Endothelial cell of umbilical vein (primary cell): ENCODE results near the gene MC3R. TPM values are rescaled to one million over a fixed set of nuclear protein-coding genes. Genes with fewer than 3 reads are reported as not detected.

Source experiments
- BruUV-seq: library from RNA; stranded (reverse); fragments of 400-500 nt; replicated peaks from 2 replicates; lab custom pipeline; 2021; lab: Mats Ljungman, UMichigan
- CTCF ChIA-PET: fragments of 300-600, 350-600 bp; sonication (Branson Sonifier 250); formaldehyde crosslinking; loops from one replicate; lab custom pipeline; 2021; ENCODE audit warnings: antibody characterized with exemption, inconsistent platforms; lab: Charles Lee
- POLR2A ChIA-PET: fragments of 300-600, 350-600 bp; sonication (Branson Sonifier 250); formaldehyde crosslinking; loops from one replicate; lab custom pipeline; 2021; ENCODE audit warnings: antibody characterized with exemption, inconsistent platforms; lab: Charles Lee
- DNase-seq: peaks from one replicate; pipeline ENCODE4 v3.0.0-alpha.2; 2011; ENCODE audit warnings: low read depth, low spot score
- FAIRE-seq: peaks from 2 replicates; lab custom pipeline; 2011; peaks lifted over from hg19 to GRCh38; lab: Jason Lieb, UNC
- H2AFZ ChIP-seq: 2 replicates; pipeline ENCODE4 v1.6.0; 2012; ENCODE audit warnings: low read depth, low read length, control low read depth, inconsistent platforms
- H3K27ac ChIP-seq: 2 replicates; pipeline ENCODE4 v1.5.1; 2011; ENCODE audit warnings: low read depth, mild to moderate bottlenecking, control low read depth, low read length, moderate library complexity; ENCODE audit not compliant: insufficient read depth
- H3K27me3 ChIP-seq, 2 experiments: 2 replicates each; pipeline versions ENCODE4 v1.6.0 to v1.6.1; 2011; ENCODE audit warnings: low read length in 2 of 2, mixed read lengths in 1 of 2; ENCODE audit not compliant: control insufficient read depth in 2 of 2, insufficient read depth in 2 of 2
- H3K36me3 ChIP-seq, 2 experiments: 2 replicates in 1 of 2; 3 replicates in 1 of 2; pipeline ENCODE4 v1.5.1; 2011; ENCODE audit warnings: low read length in 2 of 2, mild to moderate bottlenecking in 1 of 2, moderate library complexity in 1 of 2; ENCODE audit not compliant: control insufficient read depth in 2 of 2, insufficient read depth in 2 of 2; ENCODE audit errors: extremely low read depth in 1 of 2
- H3K4me1 ChIP-seq: 3 replicates; pipeline ENCODE4 v1.5.1; 2011; ENCODE audit warnings: mild to moderate bottlenecking, low read length; ENCODE audit not compliant: control insufficient read depth, insufficient read depth; ENCODE audit errors: extremely low read depth
- H3K4me2 ChIP-seq: 2 replicates; pipeline ENCODE4 v1.6.1; 2011; ENCODE audit warnings: low read length, control low read depth, mixed read lengths; ENCODE audit not compliant: insufficient read depth
- H3K4me3 ChIP-seq, 3 experiments: fragments of 200-600 bp in 1 of 3; sonication (generic), shearing (Covaris generic) in 1 of 3; replicated peaks in 1 of 3; 2 replicates each; pipeline ENCODE4 v1.5.1; 2011 to 2016; ENCODE audit warnings: control low read depth in 3 of 3, low read length in 3 of 3, mild to moderate bottlenecking in 2 of 3, inconsistent platforms in 1 of 3, low read depth in 1 of 3, moderate library complexity in 1 of 3; ENCODE audit not compliant: insufficient read depth in 1 of 3
- H3K79me2 ChIP-seq: 2 replicates; pipeline ENCODE4 v1.6.0; 2012; ENCODE audit warnings: low read length, inconsistent platforms; ENCODE audit not compliant: control insufficient read depth, insufficient read depth
- H3K9ac ChIP-seq: replicated peaks from 2 replicates; pipeline ENCODE3; 2011; ENCODE audit warnings: low read length, control low read depth; ENCODE audit not compliant: insufficient read depth; ENCODE audit errors: extremely low read depth
- H3K9me1 ChIP-seq: replicated peaks from 3 replicates; pipeline ENCODE4 v1.6.0; 2011; ENCODE audit warnings: mild to moderate bottlenecking, low read length; ENCODE audit not compliant: control insufficient read depth, insufficient read depth; ENCODE audit errors: extremely low read depth
- H3K9me3 ChIP-seq: replicated peaks from 2 replicates; pipeline ENCODE4 v1.5.1; 2012; ENCODE audit warnings: low read length, inconsistent platforms; ENCODE audit not compliant: control insufficient read depth, insufficient read depth
- H4K20me1 ChIP-seq: replicated peaks from 2 replicates; pipeline ENCODE3; 2011; ENCODE audit warnings: mild to moderate bottlenecking, low read length; ENCODE audit not compliant: control insufficient read depth, insufficient read depth; ENCODE audit errors: extremely low read depth
- CTCF ChIP-seq, 2 donors: IDR thresholded peaks; 1 replicate in 1 of 2; 2 replicates in 1 of 2; pipeline ENCODE4 v1.5.1; 2011; ENCODE audit warnings: low read length in 2 of 2, mild to moderate bottlenecking in 2 of 2, moderate library complexity in 2 of 2, control low read depth in 1 of 2, inconsistent platforms in 1 of 2, low read depth in 1 of 2; ENCODE audit not compliant: insufficient read depth in 1 of 2; ENCODE audit errors: extremely low read depth in 1 of 2
- EZH2 ChIP-seq: IDR thresholded peaks from 2 replicates; pipeline ENCODE4 v1.6.1; 2012; ENCODE audit warnings: borderline replicate concordance, low read depth, mild to moderate bottlenecking, moderate library complexity, low read length, inconsistent platforms; ENCODE audit not compliant: severe bottlenecking
- FOS ChIP-seq: IDR thresholded peaks from 2 replicates; pipeline ENCODE4 v1.6.1; 2011; ENCODE audit warnings: mild to moderate bottlenecking, low read length, moderate library complexity, borderline replicate concordance; ENCODE audit not compliant: insufficient read depth
- GATA2 ChIP-seq: IDR thresholded peaks from 2 replicates; pipeline ENCODE4 v1.7.0; 2011; ENCODE audit warnings: low read depth, mild to moderate bottlenecking, moderate library complexity, mixed read lengths, low read length; ENCODE audit not compliant: insufficient read length, insufficient read depth
- JUN ChIP-seq: IDR thresholded peaks from 2 replicates; pipeline ENCODE4 v1.6.1; 2011; ENCODE audit warnings: borderline replicate concordance, low read depth; ENCODE audit not compliant: insufficient read length, insufficient read depth
- MAX ChIP-seq: IDR thresholded peaks from 2 replicates; pipeline ENCODE4 v1.6.1; 2011; ENCODE audit not compliant: insufficient read depth, insufficient read length
- MYC ChIP-seq: IDR thresholded peaks from one replicate; pipeline ENCODE4 v1.6.1; 2011; ENCODE audit warnings: mild to moderate bottlenecking, low read depth, low read length
- POLR2A ChIP-seq: IDR thresholded peaks from 2 replicates; pipeline ENCODE4 v1.6.1; 2012; ENCODE audit warnings: low read depth, mild to moderate bottlenecking, control low read depth, low read length
- POLR2AphosphoS5 ChIP-seq: IDR thresholded peaks from 2 replicates; pipeline ENCODE4 v1.6.1; 2012; ENCODE audit warnings: low read depth, mild to moderate bottlenecking, control low read depth, low read length, moderate library complexity; ENCODE audit not compliant: insufficient read depth
- dilution Hi-C: fragments of 300-500 bp; cut with MboI; formaldehyde crosslinking; loops from one replicate; pipeline ENCODE4 v1.15.0; 2019; ENCODE audit warnings: low sequenced_read_pairs; ENCODE audit not compliant: extremely low pct_ligation_motif_present
- intact Hi-C: fragments of 100-400 bp; cut with micrococcal nuclease; formaldehyde crosslinking; loops from one replicate; pipeline ENCODE4 v1.10.0; 2022
- polyA plus RNA-seq, 4 experiments: library from polyadenylated mRNA; depleted of rRNA in 3 of 4; stranded (reverse) in 3 of 4; unstranded in 1 of 4; fragments of >200 nt; gene quantifications; 2 replicates each; pipeline versions ENCODE4 v1.2.1 to v1.2.3, GENCODE V29; 2011 to 2012; ENCODE audit warnings: missing spikeins in 1 of 4
- total RNA-seq: library from RNA; stranded (reverse); gene quantifications from 2 replicates; pipeline ENCODE4 v1.2.3, GENCODE V29; 2021

The MC3R gene
- total and polyA plus RNA-seq, 2 donors (not counting 3 experiments of a cell fraction or from before 2014, with no cell fraction given): not detected

GRCh38 chr20:56271974-56272373 lies 23.4 kb downstream of the MC3R start:
- TF ChIP-seq CTCF (IDR thresholded peaks at IDR 0.05; ENCODE audit: extremely low read depth in 1 of 2, insufficient read depth in 1 of 2, low read depth in 1 of 2, low read length in 2 of 2): no peak
- no peak for TF ChIP-seq GATA2
- TF ChIP-seq FOS: no peak
- no peak for TF ChIP-seq EZH2
- TF ChIP-seq POLR2AphosphoS5: no peak
- TF ChIP-seq MYC: no peak
- no peak for TF ChIP-seq MAX
- no peak for TF ChIP-seq POLR2A
- TF ChIP-seq JUN: no peak
- no peak overlapping the region for H3K9ac ChIP-seq
- BruUV-seq: no TSS peak
- intact Hi-C loops (no loop called here), dilution Hi-C loops (no loop called here)
- H3K9me3 ChIP-seq: no peaks in the 10 kb centered on the region
- no peak overlapping the region for H3K4me3 ChIP-seq
- H3K36me3 ChIP-seq: no peaks in the 10 kb centered on the region
- no peak overlapping the region for H3K4me2 ChIP-seq
- H3K9me1 ChIP-seq: no peaks in the 10 kb centered on the region
- no peaks in the 10 kb centered on the region for H4K20me1 ChIP-seq
- H2AFZ ChIP-seq: no peak overlapping the region
- H3K79me2 ChIP-seq: no peaks in the 10 kb centered on the region
- POLR2A ChIA-PET: no interaction called here
- no peaks in the 10 kb centered on the region for H3K27me3 ChIP-seq
- FAIRE-seq (no peak), DNase-seq (no peak)
- no peak overlapping the region for H3K27ac ChIP-seq
- no peaks in the 10 kb centered on the region for H3K4me1 ChIP-seq
- CTCF ChIA-PET: no interaction called here
